ENCODE data around the gene FAM222B. TPM values are rescaled to one million over a fixed set of nuclear protein-coding genes. Genes with fewer than 3 reads are reported as not detected.

FAM222B gene
- polyA plus RNA-seq, 1 experiment = 8.3 TPM

DNA sequence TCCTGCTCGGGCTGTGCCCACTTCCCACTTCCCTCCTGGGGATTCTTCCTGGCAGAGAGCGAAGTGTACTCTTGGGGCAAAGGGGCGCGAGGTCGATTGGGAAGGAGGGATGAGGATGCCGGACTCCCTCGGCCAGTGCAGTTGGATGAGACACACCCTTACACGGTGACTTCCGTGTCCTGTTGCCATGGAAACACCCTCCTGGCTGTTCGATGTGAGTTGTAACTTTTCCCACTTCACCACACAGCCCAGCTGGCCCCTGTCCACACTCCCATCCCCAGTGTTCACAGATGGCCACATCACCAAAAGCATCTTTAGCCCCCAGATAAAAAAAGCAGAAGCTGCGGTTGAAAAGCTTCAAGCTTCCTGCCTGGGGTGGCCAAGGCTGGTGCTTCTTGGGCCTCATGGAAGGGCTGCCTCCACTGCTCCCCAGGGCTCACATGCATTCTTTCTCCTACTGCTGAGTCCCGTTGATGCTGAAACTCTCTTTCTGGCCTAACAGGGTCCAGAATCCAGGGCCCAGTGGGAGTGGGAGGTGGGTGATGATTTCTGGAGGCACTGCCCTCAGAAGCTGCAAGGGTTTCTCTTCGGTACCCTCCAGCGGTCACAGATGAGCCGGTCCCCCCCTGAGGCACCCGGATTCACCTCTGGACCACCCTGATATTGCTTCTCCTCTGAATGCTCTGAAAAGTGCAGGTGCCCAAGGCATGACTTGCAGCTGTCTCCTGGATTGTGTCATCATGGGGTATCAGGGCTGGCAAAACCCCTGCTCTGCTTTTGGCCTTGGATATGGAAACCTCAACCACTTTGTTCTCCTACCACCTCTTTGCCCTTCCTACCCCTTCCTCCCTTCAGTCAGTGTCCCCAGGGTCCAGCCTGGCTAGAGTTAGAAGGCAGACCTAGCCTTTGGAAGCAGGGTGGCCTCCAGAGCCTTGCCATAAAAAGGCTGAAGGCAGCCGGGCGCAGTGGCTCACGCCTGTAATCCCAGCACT is 100.9 kb downstream of the FAM222B start:
- POLR2A ChIA-PET = interaction anchor here (6.6 kb wide), 1 partner anchor 15 kb away, joined by 93 read pairs; the partner anchor contains the start of genes NEK8 and TLCD1
- DNase-seq (ENCODE audit: low read depth, low spot score) = no peak

DNA sequence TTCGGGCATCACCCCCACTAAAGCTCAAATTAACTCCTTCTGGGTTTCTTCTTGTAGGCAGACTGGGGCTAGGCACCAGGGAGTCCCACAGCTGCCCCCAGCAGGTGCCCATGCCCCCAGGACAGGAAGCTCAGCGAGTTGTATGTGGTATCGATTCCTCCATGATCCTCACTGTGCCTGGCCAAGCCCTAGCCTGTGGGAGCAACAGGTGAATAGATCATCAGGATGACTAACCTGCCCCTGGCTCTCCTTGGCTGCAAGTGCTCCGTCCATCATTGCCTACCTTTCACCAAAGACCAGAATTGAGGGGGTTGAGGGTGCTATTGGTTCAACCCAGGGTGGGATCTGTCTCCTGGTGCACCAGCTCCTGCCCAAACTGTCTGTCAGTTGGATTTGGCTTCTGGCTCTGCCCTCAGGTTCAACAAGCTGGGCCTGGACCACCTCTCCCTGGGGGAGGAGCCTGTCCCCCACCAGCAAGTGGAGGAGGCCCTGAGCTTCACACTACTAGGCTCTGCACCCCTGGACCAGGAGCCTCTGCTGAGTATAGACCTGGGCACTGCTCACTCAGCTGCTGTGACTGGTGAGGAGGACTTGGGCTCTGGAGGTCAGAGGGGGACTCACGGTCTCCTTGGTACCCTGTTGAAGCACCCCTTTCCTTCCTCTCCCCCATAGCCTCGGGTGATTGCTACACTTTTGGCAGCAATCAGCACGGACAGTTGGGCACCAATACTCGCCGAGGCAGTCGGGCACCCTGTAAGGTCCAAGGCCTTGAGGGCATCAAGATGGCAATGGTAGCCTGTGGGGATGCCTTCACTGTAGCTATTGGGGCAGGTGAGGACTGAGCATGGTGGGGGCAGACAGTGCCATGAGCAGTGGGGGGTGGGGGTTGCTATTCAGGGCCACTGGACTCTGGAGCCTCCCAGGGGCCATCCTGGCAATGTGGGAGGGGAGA is 101.9 kb downstream of the FAM222B start:
- TF ChIP-seq, protein P1, sequence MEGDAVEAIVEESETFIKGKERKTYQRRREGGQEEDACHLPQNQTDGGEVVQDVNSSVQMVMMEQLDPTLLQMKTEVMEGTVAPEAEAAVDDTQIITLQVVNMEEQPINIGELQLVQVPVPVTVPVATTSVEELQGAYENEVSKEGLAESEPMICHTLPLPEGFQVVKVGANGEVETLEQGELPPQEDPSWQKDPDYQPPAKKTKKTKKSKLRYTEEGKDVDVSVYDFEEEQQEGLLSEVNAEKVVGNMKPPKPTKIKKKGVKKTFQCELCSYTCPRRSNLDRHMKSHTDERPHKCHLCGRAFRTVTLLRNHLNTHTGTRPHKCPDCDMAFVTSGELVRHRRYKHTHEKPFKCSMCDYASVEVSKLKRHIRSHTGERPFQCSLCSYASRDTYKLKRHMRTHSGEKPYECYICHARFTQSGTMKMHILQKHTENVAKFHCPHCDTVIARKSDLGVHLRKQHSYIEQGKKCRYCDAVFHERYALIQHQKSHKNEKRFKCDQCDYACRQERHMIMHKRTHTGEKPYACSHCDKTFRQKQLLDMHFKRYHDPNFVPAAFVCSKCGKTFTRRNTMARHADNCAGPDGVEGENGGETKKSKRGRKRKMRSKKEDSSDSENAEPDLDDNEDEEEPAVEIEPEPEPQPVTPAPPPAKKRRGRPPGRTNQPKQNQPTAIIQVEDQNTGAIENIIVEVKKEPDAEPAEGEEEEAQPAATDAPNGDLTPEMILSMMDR (IDR thresholded peaks at IDR 0.05; ENCODE audit: low read depth, low read length) = no peak
- DNase-seq (ENCODE audit: low read depth, low spot score) = no peak
- Histone ChIP-seq H3K27ac (ENCODE audit: low read depth, low read length) (no peak overlapping the region), H3K4me3 (ENCODE audit: low read depth, low read length) (no peak overlapping the region), H3K9me3 (ENCODE audit: control insufficient read depth, insufficient read depth, low read length) (peaks cover 9% of the 10 kb centered on the region), H3K27me3 (ENCODE audit: control insufficient read depth, insufficient read depth, low read length) (no peaks in the 10 kb centered on the region)
- CTCF ChIA-PET = interaction anchor here (1.6 to 15.1 kb wide), 3 partner anchors 9 to 23 kb away, joined by 4 to 193 read pairs (median 6); partner anchors contain the start of genes NEK8 and TLCD1
- POLR2A ChIA-PET = interaction anchor here (0.6 kb wide), 1 partner anchor 704 kb away, joined by 6 read pairs; no protein-coding TSS in a partner anchor

More for the DNA sequence above, 100.9 kb downstream of the FAM222B start:
- CTCF ChIA-PET = interaction anchor here (0.6 to 15.1 kb wide), 4 partner anchors 8 to 26 kb away, joined by 3 to 193 read pairs (median 5); partner anchors contain the start of genes NEK8 and TLCD1
- Histone ChIP-seq H3K4me3 (ENCODE audit: low read depth, low read length) (no peak overlapping the region), H3K9me3 (ENCODE audit: control insufficient read depth, insufficient read depth, low read length) (peaks cover 9% of the 10 kb centered on the region), H3K27ac (ENCODE audit: low read depth, low read length) (no peak overlapping the region), H3K27me3 (ENCODE audit: control insufficient read depth, insufficient read depth, low read length) (no peaks in the 10 kb centered on the region)
- TF ChIP-seq, protein P1 (IDR thresholded peaks at IDR 0.05; ENCODE audit: low read depth, low read length) = no peak

DNA sequence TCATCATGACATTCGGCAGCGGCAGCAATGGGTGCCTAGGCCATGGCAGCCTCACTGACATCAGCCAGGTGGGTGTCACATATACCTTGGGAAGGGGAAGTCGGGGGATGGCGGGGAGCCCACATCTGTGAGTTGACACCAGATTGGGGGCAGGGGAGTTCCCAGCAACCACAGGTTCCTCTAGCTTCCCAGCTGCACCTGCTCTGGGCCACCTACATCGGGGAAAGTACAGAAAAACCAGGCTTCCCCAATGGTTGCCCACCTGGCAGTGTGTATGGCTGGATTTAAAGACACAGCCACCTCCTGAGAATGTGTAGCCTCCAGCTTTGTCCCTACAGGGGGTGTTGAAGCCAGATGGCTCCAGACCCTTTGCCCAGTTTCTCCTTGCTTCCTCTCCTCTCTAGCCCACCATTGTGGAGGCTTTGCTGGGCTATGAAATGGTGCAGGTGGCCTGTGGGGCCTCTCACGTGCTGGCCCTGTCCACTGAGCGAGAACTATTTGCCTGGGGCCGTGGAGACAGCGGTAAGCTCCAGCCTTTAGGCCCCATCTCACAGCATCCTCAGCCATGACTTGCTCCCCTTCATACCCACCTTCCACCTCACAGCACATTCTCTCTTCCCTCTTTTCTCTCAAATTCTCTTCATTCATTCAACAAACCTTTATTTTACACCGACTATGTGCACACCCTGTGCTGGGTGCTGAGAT is 103.8 kb downstream of the FAM222B start:
- TF ChIP-seq, protein P1 (IDR thresholded peaks at IDR 0.05; ENCODE audit: low read depth, low read length) = no peak
- peaks cover 9% of the 10 kb centered on the region for H3K9me3 ChIP-seq (ENCODE audit: control insufficient read depth, insufficient read depth, low read length)
- POLR2A ChIA-PET = interaction anchor here (1.0 kb wide), 1 partner anchor 19 kb away, joined by 3 read pairs; the partner anchor contains the start of gene RPL23A

DNA sequence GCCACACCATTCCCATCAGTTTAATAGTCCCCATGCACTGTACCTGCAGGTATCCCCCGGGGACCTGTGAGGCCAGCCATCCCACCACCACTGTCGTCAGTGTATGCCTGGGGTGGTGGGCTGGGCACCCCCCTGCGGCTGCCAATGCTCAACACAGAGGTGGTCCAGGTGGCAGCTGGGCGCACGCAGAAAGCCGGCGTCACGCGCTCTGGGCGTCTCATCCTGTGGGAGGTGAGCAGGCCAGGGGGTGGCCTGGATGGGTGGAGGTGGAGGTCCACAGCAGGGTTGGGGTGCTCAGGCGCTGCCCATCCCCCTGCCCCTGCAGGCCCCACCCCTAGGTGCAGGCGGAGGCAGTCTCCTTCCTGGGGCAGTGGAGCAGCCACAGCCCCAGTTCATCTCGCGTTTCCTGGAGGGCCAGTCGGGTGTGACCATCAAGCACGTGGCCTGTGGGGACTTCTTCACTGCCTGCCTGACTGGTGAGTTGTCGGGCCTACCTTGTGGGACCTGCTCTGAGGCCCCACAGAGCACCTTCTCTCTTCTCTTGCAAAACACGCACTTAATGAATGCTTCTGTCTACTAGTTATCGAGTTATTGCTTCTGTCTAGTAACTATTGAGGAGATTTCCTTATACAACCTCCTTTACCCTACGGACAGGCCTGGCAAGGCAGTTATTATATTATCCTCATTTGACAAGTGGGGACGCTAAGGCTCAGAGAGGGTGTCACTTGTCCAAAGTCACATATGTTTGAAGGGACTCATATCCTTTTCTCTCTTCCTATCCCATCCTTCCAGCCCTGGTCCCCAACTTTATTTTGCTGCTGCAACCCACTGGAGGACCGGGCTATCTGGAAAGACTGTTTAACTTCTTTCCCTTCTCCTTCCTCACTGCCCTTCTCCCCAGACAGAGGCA is 104.6 kb downstream of the FAM222B start:
- H3K27ac ChIP-seq (ENCODE audit: low read depth, low read length) = no peak overlapping the region
- ChIA-PET CTCF (no interaction called here), POLR2A (no interaction called here)
- no peak for DNase-seq (ENCODE audit: low read depth, low spot score)
- TF ChIP-seq, protein P1 (IDR thresholded peaks at IDR 0.05; ENCODE audit: low read depth, low read length) = no peak
- H3K27me3 ChIP-seq (ENCODE audit: control insufficient read depth, insufficient read depth, low read length) = no peaks in the 10 kb centered on the region
- no peak overlapping the region for H3K4me3 ChIP-seq (ENCODE audit: low read depth, low read length)
- H3K9me3 ChIP-seq (ENCODE audit: control insufficient read depth, insufficient read depth, low read length) = peaks cover 9% of the 10 kb centered on the region

More for the DNA sequence above, 103.8 kb downstream of the FAM222B start:
- no peaks in the 10 kb centered on the region for H3K27me3 ChIP-seq (ENCODE audit: control insufficient read depth, insufficient read depth, low read length)
- H3K27ac ChIP-seq (ENCODE audit: low read depth, low read length) = no peak overlapping the region
- H3K4me3 ChIP-seq (ENCODE audit: low read depth, low read length) = no peak overlapping the region
- CTCF ChIA-PET = no interaction called here
- no peak for DNase-seq (ENCODE audit: low read depth, low spot score)
